Breast epithelium (tissue), 3 donors: ENCODE results near the gene H2AZ1.

Source experiments
- CTCF ChIP-seq, 3 donors: fragments of 450-650 bp; IDR thresholded peaks; one replicate each; pipeline ENCODE4 v1.5.1; 2016 to 2017; ENCODE audit warnings: antibody characterized with exemption in 3 of 3, mild to moderate bottlenecking in 3 of 3, moderate library complexity in 3 of 3
- POLR2A ChIP-seq: fragments of 450-650 bp; IDR thresholded peaks from one replicate; pipeline ENCODE4 v1.6.1; 2016; ENCODE audit warnings: antibody characterized with exemption, mild to moderate bottlenecking, moderate library complexity
- POLR2AphosphoS5 ChIP-seq, 3 donors: sonication (generic); formaldehyde crosslinking; IDR thresholded peaks; one replicate each; pipeline ENCODE4 v1.6.1; 2017; ENCODE audit warnings: antibody characterized with exemption in 3 of 3

DNA sequence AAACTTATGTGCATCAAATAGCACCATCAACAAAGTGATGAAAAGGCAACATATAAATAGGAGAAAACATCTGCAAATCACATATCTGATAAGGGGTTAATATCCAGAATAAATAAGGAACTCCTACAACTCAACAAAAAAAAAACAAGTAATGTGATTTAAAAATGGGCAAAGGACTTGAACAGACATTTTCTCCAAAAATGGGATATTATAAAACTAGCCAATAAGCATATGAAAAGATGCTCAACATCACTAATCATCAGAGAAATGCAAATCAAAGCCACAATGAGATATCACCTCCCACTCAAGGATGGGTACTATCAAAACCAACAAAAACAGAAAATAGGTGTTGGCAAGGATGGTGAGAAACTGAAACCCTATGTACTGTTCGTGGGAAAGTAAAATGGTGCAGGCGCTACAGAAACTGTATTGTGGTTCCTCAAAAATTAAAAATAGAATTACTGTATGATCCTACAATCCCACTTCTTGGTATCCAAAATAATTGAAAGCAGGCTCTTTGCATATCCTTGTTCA, 6.1 kb downstream of the H2AZ1 start:
- TF ChIP-seq CTCF (IDR thresholded peaks at IDR 0.05) (no peak), POLR2A (no peak), POLR2AphosphoS5 (IDR thresholded peaks at IDR 0.05) (no peak)
